C4-2B (cell line): Measurements from ENCODE around the gene CYSTM1.

Experiments used
- CTCF ChIP-seq: fragments of 450-650 bp; conservative IDR thresholded peaks from 2 replicates; pipeline ENCODE4 v1.5.1; 2017; ENCODE audit warnings: mild to moderate bottlenecking
- ZFX ChIP-seq: fragments of 450-650 bp; IDR thresholded peaks from 2 replicates; pipeline ENCODE4 v1.6.1; 2017

- TF ChIP-seq CTCF (no peak), ZFX (no peak)
Observed at GRCh38 chr5:140220698-140221064, 45.7 kb downstream of the CYSTM1 start.
